C1 segment of cervical spinal cord (tissue), 14 donors: Measurements from ENCODE around the gene MAG.
"Not testable (repeated sequence)": the region's sequence is repeated elsewhere in the genome, so short reads cannot be mapped to it uniquely, and the experiment has no call there.

Experiments
- DNase-seq, 14 donors: peaks; one replicate each; lab custom pipeline; 2025; lab: John Stamatoyannopoulos, UW

The MAG gene

DNA sequence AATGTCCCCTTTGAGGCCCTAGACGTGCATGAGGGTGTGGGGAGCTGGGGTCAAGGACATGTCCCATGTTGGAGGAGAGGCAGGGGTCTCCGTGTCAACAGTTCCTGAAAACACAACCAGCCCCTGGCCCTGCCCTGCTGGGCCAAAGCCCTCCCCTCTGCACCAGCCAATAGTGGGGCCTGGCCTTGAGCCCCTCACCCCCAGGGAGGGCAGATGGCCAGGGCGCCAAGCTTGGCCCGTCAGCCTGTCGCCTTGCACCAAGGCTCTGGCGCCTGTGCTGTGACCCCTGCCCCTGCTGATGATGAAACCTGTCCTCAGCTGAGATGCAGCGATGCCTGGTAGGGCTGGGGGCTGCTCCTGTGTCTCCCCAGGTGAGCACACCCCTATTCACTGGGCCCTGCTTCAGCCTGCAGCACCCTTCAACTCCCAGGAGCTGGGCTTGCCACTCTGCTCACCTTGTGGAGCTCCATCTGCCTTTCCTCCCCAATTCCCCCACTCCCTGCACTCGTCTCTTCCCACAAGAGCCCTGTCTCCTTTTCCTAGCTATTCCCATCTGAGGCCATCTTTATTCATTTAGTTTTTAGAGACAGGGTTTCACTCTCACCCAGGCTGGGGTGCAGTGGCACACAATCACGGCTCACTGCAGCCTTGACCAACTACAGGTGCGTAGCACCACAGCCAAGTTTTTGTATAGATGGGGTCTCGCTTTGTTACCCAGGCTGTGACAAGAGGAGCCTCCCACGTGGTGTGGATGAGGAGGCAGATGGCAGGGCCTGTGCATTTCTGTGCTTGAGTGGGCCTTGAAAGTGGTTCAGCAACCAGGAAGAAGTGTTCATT is 11.8 kb upstream of the MAG start:
- peak in 1 of 14 donors; percentile 44 for DNase-seq

GRCh38 chr19:35281303-35281702 is 10.7 kb upstream of the MAG start:
- no peak for DNase-seq

DNA sequence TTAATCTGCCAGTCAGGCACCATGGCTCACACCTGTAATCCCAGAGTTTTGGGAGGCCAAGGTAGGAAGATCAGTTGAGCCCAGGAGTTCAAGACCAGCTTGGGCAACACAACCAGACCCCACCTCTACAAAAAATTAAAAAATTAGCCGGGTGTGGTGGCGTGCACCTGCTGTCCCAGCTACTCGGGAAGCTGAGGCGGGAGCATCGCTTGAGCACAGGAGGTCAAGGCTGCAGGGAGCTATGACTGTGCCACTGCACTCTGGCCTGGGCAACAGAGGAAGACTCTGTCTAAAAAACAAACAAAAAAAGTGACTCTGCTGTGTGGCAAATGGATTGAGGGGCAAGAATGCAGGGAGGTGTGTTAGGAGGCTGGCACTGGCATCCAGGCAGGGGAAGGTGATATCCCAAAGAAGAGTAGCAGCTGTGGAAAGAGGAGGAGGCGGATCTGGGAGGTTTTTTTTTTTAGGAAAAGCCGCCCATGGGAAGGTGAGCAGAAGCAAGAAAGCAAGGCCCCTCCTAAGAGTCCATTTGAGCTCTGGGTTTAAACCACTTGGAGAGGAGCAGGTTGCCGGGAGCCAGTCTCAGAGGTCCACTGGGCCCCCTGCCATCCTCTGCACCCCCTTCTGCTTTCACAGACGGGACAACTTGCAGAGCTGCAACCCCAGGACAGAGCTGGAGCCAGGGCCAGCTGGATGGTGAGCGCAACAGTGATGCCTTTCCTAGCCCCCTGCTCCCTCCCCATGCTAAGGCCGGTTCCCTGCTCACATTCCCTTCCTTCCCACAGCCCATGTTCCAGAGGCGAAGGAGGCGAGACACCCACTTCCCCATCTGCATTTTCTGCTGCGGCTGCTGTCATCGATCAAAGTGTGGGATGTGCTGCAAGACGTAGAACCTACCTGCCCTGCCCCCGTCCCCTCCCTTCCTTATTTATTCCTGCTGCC is 7.5 kb upstream of the MAG start:
- peak in 1 of 14 donors; percentile 11 for DNase-seq

DNA sequence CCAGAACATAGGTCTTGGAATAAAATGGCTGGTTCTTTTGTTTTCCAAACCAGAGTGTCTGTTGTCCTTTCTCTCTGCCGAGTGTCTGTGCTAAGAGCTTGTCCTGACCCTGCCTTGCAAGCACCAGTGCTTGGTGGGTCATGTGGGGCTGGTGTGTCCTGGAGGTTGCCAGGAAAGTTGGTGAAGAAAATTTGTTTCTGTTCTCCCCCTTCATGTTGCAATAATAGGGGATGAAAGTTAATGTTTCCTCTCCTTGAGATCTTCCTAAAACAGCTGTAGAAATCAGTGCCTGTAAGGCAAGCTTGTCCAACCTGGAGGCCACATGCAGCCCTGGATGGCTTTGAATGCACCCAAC is 6.9 kb upstream of the MAG start:
- DNase-seq: no peak

- not testable (repeated sequence) for DNase-seq
Observed at GRCh38 chr19:35285465-35285864, 6.5 kb upstream of the MAG start.

GRCh38 chr19:35286101-35286500 is 5.9 kb upstream of the MAG start:
- not testable (repeated sequence) for DNase-seq

GRCh38 chr19:35287713-35288112 is 4.2 kb upstream of the MAG start:
- DNase-seq: no peak

DNA sequence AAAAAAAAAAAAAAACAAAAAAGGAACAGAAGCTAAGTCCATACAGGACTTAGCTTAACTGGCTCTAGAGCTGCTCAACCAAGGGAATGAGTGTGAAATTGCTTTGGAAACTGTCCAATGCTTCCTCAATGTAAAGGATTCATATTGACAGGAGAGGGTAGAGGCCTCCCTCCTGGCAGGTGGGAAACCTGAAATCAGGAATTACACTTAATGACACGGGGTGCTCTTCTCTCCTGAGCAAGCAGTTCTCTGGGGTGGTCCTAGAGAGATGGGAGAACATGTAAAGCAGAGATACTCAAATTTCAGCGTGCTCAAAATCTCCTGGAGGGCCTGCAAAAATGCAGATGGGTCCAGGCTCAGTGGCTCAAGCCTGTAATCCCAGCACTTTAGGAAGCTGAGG is 3.6 kb upstream of the MAG start:
- DNase-seq: no peak

- no peak for DNase-seq
Observed at GRCh38 chr19:35288906-35289305, 3.1 kb upstream of the MAG start.

GRCh38 chr19:35290381-35291127 is 1.4 kb upstream of the MAG start:
- DNase-seq: peak in 11 of 14 donors; percentile 36 to 84 (median 69)

DNA sequence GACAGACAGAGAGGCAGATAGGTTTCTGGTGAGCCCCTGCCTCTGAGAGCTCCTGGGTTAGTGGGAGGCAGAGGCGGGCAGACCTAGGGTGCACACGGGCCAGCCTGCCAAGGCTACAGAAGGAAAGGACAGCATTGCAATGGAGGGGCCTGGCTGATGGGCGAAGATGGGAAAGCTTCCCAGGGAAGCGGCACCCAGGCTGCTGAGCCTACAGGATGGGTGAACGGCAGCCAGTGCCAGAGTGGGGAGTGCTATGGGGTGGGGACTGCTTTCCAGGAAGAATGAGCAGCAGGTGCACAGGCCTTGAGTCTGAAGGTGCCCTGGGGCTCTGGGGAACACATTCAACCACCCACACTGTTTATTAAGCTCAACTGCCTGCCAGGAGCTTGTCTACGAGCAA is 702 bp upstream of the MAG start:
- peak in 6 of 14 donors; percentile 51 to 73 (median 62) for DNase-seq

DNA sequence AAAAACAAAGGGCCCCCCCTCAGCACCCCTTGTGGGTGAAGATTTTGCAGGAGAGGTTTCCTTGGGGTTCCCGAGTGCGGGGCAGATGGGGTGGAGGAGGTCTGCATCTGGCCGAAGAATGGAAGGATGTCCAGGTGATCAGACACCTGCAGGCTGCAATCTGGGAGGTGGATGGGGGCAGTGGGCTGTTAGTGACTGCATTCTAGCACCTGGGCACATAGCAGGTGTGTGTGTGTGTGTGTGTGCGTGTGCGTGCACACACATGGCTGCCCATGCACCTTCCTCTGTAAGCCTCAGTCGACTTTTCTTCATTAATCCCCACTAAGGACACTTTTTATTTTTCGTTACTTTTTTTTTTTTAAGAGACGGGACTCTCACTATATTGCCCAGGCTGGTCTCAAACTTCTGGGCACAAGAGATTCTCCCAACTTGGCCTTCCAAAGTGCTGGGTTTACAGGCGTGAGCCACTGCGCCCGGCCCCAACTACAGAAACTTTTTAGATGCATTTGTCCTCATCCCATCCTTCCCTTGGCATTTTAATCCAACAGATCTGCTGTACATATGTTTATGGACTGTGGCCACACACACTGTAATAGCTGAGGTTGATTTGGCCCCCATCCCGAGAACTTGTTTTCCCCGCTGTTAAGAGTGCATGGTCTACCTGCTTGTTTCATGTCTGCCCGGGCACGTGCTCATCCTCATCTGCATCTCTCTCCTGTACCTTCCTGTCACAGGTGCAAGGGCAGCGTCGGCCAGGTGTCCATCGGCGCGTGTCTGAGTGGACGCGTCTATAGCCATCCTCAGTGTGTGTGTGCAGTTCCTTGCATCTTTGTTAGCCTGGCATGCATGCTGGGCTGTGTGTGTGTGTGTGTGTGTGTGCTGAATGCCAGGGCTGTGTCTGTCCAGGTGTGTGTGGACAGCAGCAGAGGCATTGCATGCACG is 731 bp downstream of the MAG start:
- no peak for DNase-seq

- DNase-seq: peak in 7 of 14 donors; percentile 25 to 82 (median 38)
Observed at GRCh38 chr19:35293363-35293739, 1.4 kb downstream of the MAG start.

DNA sequence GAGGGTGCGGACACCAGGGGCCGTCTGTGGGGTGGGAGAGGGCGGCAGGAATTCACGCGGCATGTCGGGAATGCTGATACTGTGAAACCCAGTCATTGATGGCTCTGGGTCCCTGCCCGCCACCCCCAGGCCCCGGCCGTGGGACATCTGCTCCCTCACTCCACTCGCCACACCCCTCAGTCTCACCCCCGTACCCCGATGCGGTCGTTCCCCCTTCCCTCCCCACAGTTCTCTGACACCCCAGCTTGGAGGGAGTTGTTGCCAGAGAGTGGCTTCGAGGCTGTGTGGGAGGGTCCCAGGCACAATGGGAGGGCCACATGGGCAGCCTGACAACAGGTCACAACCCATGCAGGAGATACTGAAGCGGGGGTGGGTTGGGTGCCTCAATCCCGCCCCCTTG is 1.8 kb downstream of the MAG start:
- DNase-seq: peak in 1 of 14 donors; percentile 62

- DNase-seq: no peak
Observed at GRCh38 chr19:35294328-35294727, 2.4 kb downstream of the MAG start.

GRCh38 chr19:35294859-35295791 is 3.2 kb downstream of the MAG start:
- DNase-seq: no peak

DNA sequence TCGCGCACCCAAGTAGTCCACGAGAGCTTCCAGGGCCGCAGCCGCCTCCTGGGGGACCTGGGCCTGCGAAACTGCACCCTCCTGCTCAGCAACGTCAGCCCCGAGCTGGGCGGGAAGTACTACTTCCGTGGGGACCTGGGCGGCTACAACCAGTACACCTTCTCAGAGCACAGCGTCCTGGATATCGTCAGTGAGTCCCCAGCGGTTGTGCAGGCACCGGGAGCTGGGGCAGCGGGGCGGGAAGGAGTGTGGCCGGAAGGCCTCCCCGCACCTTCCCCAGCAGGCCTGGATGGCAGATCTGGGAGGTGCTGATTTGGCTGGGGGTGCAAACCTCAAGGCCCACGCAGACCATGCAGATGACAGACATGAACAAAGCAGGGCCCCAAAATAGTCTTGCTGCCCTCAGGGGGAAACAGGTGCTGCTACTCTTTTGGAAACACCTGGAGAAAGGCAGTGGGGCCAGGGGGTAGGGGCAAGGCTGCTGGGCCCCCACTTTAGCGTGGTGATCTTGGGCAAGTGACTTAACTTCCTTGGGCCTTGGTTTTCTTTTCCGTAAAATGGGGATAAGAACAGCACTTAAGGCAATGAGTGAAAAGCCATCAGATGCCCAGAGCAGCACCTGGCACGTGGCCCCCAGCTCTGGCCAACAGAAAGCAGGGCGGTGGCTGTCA is 4.0 kb downstream of the MAG start:
- DNase-seq: no peak

- no peak for DNase-seq
Observed at GRCh38 chr19:35296644-35297514, 4.9 kb downstream of the MAG start.
